SK-N-SH (cell line): ENCODE results near the gene ALDH3A2. TPM values are rescaled to one million over a fixed set of nuclear protein-coding genes. Genes with fewer than 3 reads are reported as not detected.

ENCODE experiments used
- CTCF ChIA-PET: fragments of 300-600, 350-600 bp; formaldehyde crosslinking; extraction: SDS; loops from one replicate; lab custom pipeline; 2021; lab: Yijun Ruan, JAX
- POLR2A ChIA-PET: fragments of 350-600 bp; sonication (Branson Sonifier 250); formaldehyde crosslinking; extraction: SDS; loops from one replicate; lab custom pipeline; 2020; ENCODE audit warnings: antibody characterized with exemption, inconsistent platforms; lab: Yijun Ruan, JAX
- DNase-seq: peaks from one replicate; pipeline ENCODE4 v3.0.0; 2012
- H2AFZ ChIP-seq: fragments of 200-600 bp; sonication (generic); 2 replicates; pipeline ENCODE4 v1.8.1; 2016; ENCODE audit warnings: antibody characterized with exemption, mild to moderate bottlenecking, low read depth
- H3F3A ChIP-seq: fragments of 200-600 bp; sonication (generic); replicated peaks from 2 replicates; pipeline ENCODE3; 2016; ENCODE audit warnings: antibody characterized with exemption, mild to moderate bottlenecking; ENCODE audit not compliant: insufficient read depth
- H3K27ac ChIP-seq, 2 experiments: fragments of 200-500 bp in 1 of 2; fragments of 200-600 bp in 1 of 2; sonication (Bioruptor generic) in 1 of 2; sonication (generic), shearing (Covaris generic) in 1 of 2; 2 replicates each; pipeline versions ENCODE4 v1.5.1 to v1.6.1; 2014 to 2016; ENCODE audit warnings: low read depth in 2 of 2, inconsistent platforms in 1 of 2, low read length in 1 of 2, mild to moderate bottlenecking in 1 of 2, mixed read lengths in 1 of 2
- H3K27me3 ChIP-seq: fragments of 200-600 bp; sonication (generic), shearing (Covaris generic); 2 replicates; pipeline ENCODE4 v1.6.1; 2016; ENCODE audit warnings: mixed run types; ENCODE audit not compliant: insufficient read depth
- H3K36me3 ChIP-seq, 2 experiments: fragments of 200-500 bp in 1 of 2; fragments of 200-600 bp in 1 of 2; sonication (Bioruptor generic) in 1 of 2; sonication (generic) in 1 of 2; replicated peaks in 1 of 2; 2 replicates each; pipeline versions ENCODE3 to v1.5.1; 2014 to 2016; ENCODE audit warnings: low read length in 1 of 2, mild to moderate bottlenecking in 1 of 2; ENCODE audit not compliant: insufficient read depth in 2 of 2, control insufficient read depth in 1 of 2
- H3K4me1 ChIP-seq, 2 experiments: fragments of 200-500 bp in 1 of 2; fragments of 200-600 bp in 1 of 2; sonication (Bioruptor generic) in 1 of 2; sonication (generic), shearing (Covaris generic) in 1 of 2; 2 replicates each; pipeline versions ENCODE4 v1.5.1 to v1.6.1; 2014 to 2016; ENCODE audit warnings: low read depth in 1 of 2, low read length in 1 of 2, mixed run types in 1 of 2; ENCODE audit not compliant: insufficient read depth in 2 of 2, control insufficient read depth in 1 of 2
- H3K4me2 ChIP-seq: fragments of 200-600 bp; sonication (generic), shearing (Covaris generic); 2 replicates; pipeline ENCODE4 v1.6.1; 2017; ENCODE audit warnings: mixed run types
- H3K4me3 ChIP-seq, 2 experiments: fragments of 200-500 bp in 1 of 2; fragments of 200-600 bp in 1 of 2; sonication (Bioruptor generic) in 1 of 2; sonication (generic), shearing (Covaris generic) in 1 of 2; 2 replicates each; pipeline versions ENCODE4 v1.5.1 to v1.8.1; 2014 to 2016; ENCODE audit warnings: low read depth in 2 of 2, inconsistent platforms in 1 of 2, low read length in 1 of 2, mild to moderate bottlenecking in 1 of 2, mixed read lengths in 1 of 2, moderate library complexity in 1 of 2
- H3K79me2 ChIP-seq: fragments of 200-600 bp; sonication (generic); 2 replicates; pipeline ENCODE4 v1.8.1; 2017; ENCODE audit warnings: mild to moderate bottlenecking; ENCODE audit not compliant: insufficient read depth
- H3K9ac ChIP-seq: fragments of 200-600 bp; sonication (generic); 2 replicates; pipeline ENCODE4 v1.6.1; 2017; ENCODE audit warnings: mixed run types
- H3K9me2 ChIP-seq: fragments of 200-600 bp; sonication (generic); 2 replicates; pipeline ENCODE4 v1.6.1; 2017; ENCODE audit warnings: mixed run types
- H3K9me3 ChIP-seq: fragments of 200-600 bp; sonication (generic); 2 replicates; pipeline ENCODE4 v1.6.1; 2017; ENCODE audit warnings: mixed run types, mild to moderate bottlenecking, moderate library complexity
- H4K20me1 ChIP-seq: fragments of 200-600 bp; sonication (generic); 2 replicates; pipeline ENCODE4 v1.6.1; 2017; ENCODE audit warnings: mild to moderate bottlenecking, mixed run types; ENCODE audit not compliant: insufficient read depth
- CHD2 ChIP-seq: fragments of 150-350 bp; IDR thresholded peaks from 2 replicates; pipeline ENCODE4 v1.6.1; 2018; ENCODE audit warnings: low read length; ENCODE audit not compliant: partially characterized antibody
- CTCF ChIP-seq: fragments of 200-600 bp; sonication (generic); IDR thresholded peaks from 2 replicates; pipeline ENCODE4 v1.6.1; 2017; ENCODE audit warnings: antibody characterized with exemption, mild to moderate bottlenecking, moderate library complexity
- ELF1 ChIP-seq: IDR thresholded peaks from 2 replicates; pipeline ENCODE4 v1.4.0; 2012
- FOXJ3 ChIP-seq: sonication (generic); formaldehyde crosslinking; IDR thresholded peaks from 2 replicates; pipeline ENCODE4 v1.5.1; 2020; ENCODE audit warnings: mild to moderate bottlenecking, missing genetic modification reagents
- GABPA ChIP-seq: IDR thresholded peaks from 2 replicates; pipeline ENCODE4 v1.4.0; 2012; ENCODE audit warnings: low read depth, mild to moderate bottlenecking
- MAX ChIP-seq: IDR thresholded peaks from 2 replicates; pipeline ENCODE4 v1.4.0; 2012; ENCODE audit warnings: low read depth
- REST ChIP-seq: IDR thresholded peaks from 2 replicates; pipeline ENCODE4 v1.6.1; 2012; ENCODE audit warnings: mild to moderate bottlenecking, low read depth, low read length, moderate library complexity
- TEAD4 ChIP-seq: IDR thresholded peaks from 2 replicates; pipeline ENCODE4 v1.4.0; 2012; ENCODE audit warnings: mild to moderate bottlenecking, borderline replicate concordance; ENCODE audit not compliant: insufficient read depth
- WGBS: methylation state at CpG from one replicate; pipeline ENCODE4 v1.1.6; 2017; ENCODE audit warnings: low lambda C conversion rate; 5-methylcytosine and 5-hydroxymethylcytosine counted together
- polyA plus RNA-seq, 3 experiments: library from polyadenylated mRNA; depleted of rRNA; stranded (reverse); fragments of >200 nt; gene quantifications; 2 replicates each; pipeline ENCODE4 v1.2.3, GENCODE V29; 2012

Gene ALDH3A2
- polyA plus RNA-seq, 1 of the 3 experiments (the other 2 are of a cell fraction): 16.6 TPM

- POLR2A ChIA-PET: no interaction called here
- CTCF ChIA-PET: no interaction called here
- 88% methylated on average over 12 of the region's 12 CpGs for WGBS
- TF ChIP-seq MAX (no peak), ELF1 (no peak), FOXJ3 (no peak), CTCF (no peak)
- no peaks in the 10 kb centered on the region for H3K9me2 ChIP-seq
- H3K36me3 ChIP-seq: no peaks in the 10 kb centered on the region
- no peaks in the 10 kb centered on the region for H4K20me1 ChIP-seq
- no peak overlapping the region for H3K4me2 ChIP-seq
- no peaks in the 10 kb centered on the region for H3K9me3 ChIP-seq
- H3K27me3 ChIP-seq: no peaks in the 10 kb centered on the region
- no peak overlapping the region for H3K4me3 ChIP-seq
- H3K27ac ChIP-seq: no peak overlapping the region
- H3F3A ChIP-seq: no peaks in the 10 kb centered on the region
- no peaks in the 10 kb centered on the region for H3K79me2 ChIP-seq
- no peak overlapping the region for H3K9ac ChIP-seq
- H3K4me1 ChIP-seq: peaks cover 0 to 7% of the 10 kb centered on the region in 2 experiments; a peak in 1 of 4 replicates
- DNase-seq: no peak
- no peak overlapping the region for H2AFZ ChIP-seq
Measured at GRCh38 chr17:19712436-19713004, 64.0 kb downstream of the ALDH3A2 start.

- no peaks in the 10 kb centered on the region for H3K36me3 ChIP-seq
- TF ChIP-seq REST (no peak), GABPA (no peak), TEAD4 (no peak), CHD2 (no peak)
- no peaks in the 10 kb centered on the region for H3K9me3 ChIP-seq
- no peaks in the 10 kb centered on the region for H3K27me3 ChIP-seq
- no peak overlapping the region for H3K4me2 ChIP-seq
- H4K20me1 ChIP-seq: no peaks in the 10 kb centered on the region
- DNase-seq: peak; percentile 52
- no peaks in the 10 kb centered on the region for H3K79me2 ChIP-seq
- ChIA-PET POLR2A (no interaction called here), CTCF (no interaction called here)
- peaks cover 0 to 7% of the 10 kb centered on the region in 2 experiments; a peak in 1 of 4 replicates for H3K4me1 ChIP-seq
- no peak overlapping the region for H2AFZ ChIP-seq
- H3K9me2 ChIP-seq: no peaks in the 10 kb centered on the region
- H3K4me3 ChIP-seq: no peak overlapping the region
- 86% methylated on average over 11 of the region's 16 CpGs for WGBS
- H3F3A ChIP-seq: no peaks in the 10 kb centered on the region
- no peak overlapping the region for H3K9ac ChIP-seq
- no peak overlapping the region for H3K27ac ChIP-seq
Measured at GRCh38 chr17:19713462-19713861, 64.9 kb downstream of the ALDH3A2 start.
